GM12864 (cell line): ENCODE measurements around the gene CNIH3.

Experiments
- DNase-seq: peaks from one replicate; pipeline ENCODE4 v3.0.0-alpha.2; 2011; ENCODE audit warnings: low read depth
- H3K4me3 ChIP-seq: 2 replicates; pipeline ENCODE4 v1.5.1; 2011; ENCODE audit warnings: mild to moderate bottlenecking, low read depth, low read length, control low read depth
- CTCF ChIP-seq: IDR thresholded peaks from 2 replicates; pipeline ENCODE4 v1.5.1; 2011; ENCODE audit warnings: low read depth, mild to moderate bottlenecking, moderate library complexity, low read length, control low read depth, inconsistent platforms; ENCODE audit errors: missing control alignments

Gene CNIH3

GRCh38 chr1:224616756-224617409 is 766 bp downstream of the CNIH3 start:
- no peak overlapping the region for H3K4me3 ChIP-seq
- no peak for DNase-seq
- no peak for TF ChIP-seq CTCF

- DNase-seq = no peak
- no peak for TF ChIP-seq CTCF
- no peak overlapping the region for H3K4me3 ChIP-seq
These were observed 1.6 kb downstream of the CNIH3 start for GRCh38 chr1:224617410-224618355.

- no peak overlapping the region for H3K4me3 ChIP-seq
- no peak for TF ChIP-seq CTCF
- DNase-seq = no peak
These were observed 3.1 kb downstream of the CNIH3 start for GRCh38 chr1:224619209-224619608.

- TF ChIP-seq CTCF = no peak
- no peak for DNase-seq
- H3K4me3 ChIP-seq = no peak overlapping the region
These were observed 4.0 kb downstream of the CNIH3 start for GRCh38 chr1:224620105-224620504.

- H3K4me3 ChIP-seq = no peak overlapping the region
- no peak for TF ChIP-seq CTCF
- no peak for DNase-seq
These were observed 5.9 kb downstream of the CNIH3 start for GRCh38 chr1:224621813-224622682.

- no peak overlapping the region for H3K4me3 ChIP-seq
- no peak for TF ChIP-seq CTCF
- no peak for DNase-seq
These were observed 6.7 kb downstream of the CNIH3 start for GRCh38 chr1:224622831-224623230.
